Upper lobe of left lung (tissue), 4 donors: ENCODE results near the gene IFIH1.

Source experiments
- CTCF ChIP-seq, 6 experiments: fragments of 450-650 bp in 4 of 6; fragments of 200-600 bp in 2 of 6; sonication (generic) in 2 of 6; IDR thresholded peaks; one replicate each; pipeline ENCODE4 v1.5.1; 2016 to 2019; ENCODE audit warnings: antibody characterized with exemption in 6 of 6
- EP300 ChIP-seq, 4 donors: sonication (generic); formaldehyde crosslinking; IDR thresholded peaks; one replicate each; pipeline ENCODE4 v1.5.1; 2017; ENCODE audit warnings: antibody characterized with exemption in 4 of 4, control low read depth in 2 of 4
- POLR2A ChIP-seq, 4 donors: fragments of 450-650 bp; IDR thresholded peaks; one replicate each; pipeline ENCODE4 v1.5.1; 2016 to 2017; ENCODE audit warnings: antibody characterized with exemption in 4 of 4, mild to moderate bottlenecking in 2 of 4

DNA sequence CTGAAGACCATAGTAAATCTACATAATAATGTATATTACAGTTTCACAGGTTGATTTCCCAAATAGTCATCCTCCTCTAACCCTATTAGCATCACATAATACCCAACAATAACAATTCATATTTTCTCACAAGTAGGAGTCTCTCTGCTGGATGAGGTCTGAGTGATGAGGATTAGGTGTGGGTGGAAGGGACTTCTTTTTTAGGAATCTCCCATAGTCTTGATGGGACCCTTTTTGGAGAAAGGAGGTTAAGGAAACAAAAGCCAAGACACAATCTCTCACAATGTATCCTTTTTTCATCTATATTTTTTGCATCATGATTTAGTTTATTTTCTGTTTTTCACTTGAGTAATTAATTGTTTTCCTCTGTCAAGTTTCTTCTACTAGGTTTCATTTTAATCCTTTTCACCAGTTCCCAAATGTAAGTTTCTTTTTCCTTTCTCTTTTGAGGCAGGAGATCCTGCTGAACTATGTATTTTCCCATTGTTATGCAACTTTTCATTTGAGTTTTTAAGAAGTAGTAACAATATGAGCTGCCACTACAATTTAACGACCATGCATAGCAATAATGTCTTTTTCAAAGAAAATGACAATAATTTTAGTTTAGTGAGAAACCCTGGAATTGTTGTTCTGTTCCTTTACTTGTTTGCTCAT lies 2.5 kb upstream of the IFIH1 start:
- TF ChIP-seq POLR2A (IDR thresholded peaks at IDR 0.05) (no peak), CTCF (IDR thresholded peaks at IDR 0.05) (no peak), EP300 (IDR thresholded peaks at IDR 0.05) (no peak)
